Erythroblast (primary cell): Measurements from ENCODE around the gene PRG3.

Source experiments
- GATA1 ChIP-seq: IDR thresholded peaks from 2 replicates; pipeline ENCODE4 v1.6.1; 2011; ENCODE audit warnings: low read depth, mild to moderate bottlenecking, control low read depth, low read length, moderate library complexity
- POLR2A ChIP-seq: IDR thresholded peaks from 2 replicates; pipeline ENCODE4 v1.6.1; 2011; ENCODE audit warnings: mild to moderate bottlenecking, low read length

DNA sequence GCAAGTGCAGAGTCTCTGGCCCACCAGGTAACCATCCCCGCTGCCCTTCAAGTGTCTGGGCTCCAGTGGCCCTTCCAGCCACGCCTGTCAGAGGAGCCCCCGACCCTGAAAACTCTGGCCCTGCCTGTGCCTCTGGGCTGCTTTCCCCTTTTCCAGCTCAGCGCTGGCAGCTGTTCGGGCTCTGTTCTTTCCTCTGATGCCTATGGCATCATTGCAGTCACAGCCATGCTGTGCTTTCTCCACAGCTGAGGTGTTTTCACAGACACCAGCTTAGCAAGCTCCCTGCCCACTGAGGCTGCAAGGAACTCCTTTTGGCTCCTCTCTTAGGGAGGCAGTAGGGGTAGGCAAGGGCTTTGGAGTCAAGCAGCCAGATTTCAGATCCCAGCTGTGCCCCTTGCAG is 21.6 kb downstream of the PRG3 start:
- TF ChIP-seq POLR2A (no peak), GATA1 (no peak)
